Stimulated activated CD8-positive, alpha-beta memory T cell treated with anti-CD3 and anti-CD28 coated beads, Interleukin-4, amount 100 ng/mL, for 1 hour (primary cell): Measurements from ENCODE around the gene DRAP1.

Experiments
- DNase-seq, 2 donors: peaks; one replicate each; pipeline ENCODE4 v3.0.0-alpha.2; 2020; ENCODE audit warnings: low read depth in 2 of 2, low spot score in 1 of 2

Gene DRAP1, protein sequence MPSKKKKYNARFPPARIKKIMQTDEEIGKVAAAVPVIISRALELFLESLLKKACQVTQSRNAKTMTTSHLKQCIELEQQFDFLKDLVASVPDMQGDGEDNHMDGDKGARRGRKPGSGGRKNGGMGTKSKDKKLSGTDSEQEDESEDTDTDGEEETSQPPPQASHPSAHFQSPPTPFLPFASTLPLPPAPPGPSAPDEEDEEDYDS

GRCh38 chr11:65919141-65919572 lies at the start of gene DRAP1:
Gene DRAP1, plus strand, starts transcription at chr11:65919426. Its CDS starts 76 bp downstream, at chr11:65919502.
- peak; percentile 99 for DNase-seq

DNA sequence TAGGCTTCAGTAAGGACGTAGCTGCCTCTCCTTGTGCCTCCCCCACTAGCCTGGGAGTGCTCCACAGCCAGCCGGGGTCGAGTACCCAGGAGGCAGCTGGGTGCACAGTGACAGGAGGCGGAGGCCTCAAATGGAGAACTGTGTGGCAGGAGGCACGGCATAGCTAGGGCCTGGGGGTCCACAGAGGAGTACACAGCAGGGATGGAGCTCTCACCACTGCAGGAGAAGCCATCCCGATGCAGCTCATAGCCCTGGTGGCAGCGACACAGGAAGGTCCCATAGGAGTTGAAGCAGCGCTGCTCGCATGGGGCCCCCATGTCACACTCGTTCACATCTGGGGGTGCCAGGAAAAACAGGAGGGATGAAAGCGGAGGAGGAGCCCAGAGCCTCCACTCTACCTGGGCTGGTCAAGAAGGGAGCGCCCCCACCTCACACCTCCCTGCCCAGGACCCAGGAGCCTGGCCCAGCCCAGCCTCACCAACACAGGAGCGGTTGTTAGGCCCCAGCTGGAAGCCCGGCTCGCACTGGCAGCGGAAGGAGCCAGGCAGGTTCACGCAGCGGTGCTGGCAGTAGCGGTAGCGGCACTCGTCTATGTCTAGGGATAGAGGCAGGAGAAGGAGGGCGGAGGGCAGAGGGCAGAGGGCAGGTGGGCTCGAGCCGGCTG lies 49.5 kb upstream of the DRAP1 start:
- DNase-seq = no peak

DNA sequence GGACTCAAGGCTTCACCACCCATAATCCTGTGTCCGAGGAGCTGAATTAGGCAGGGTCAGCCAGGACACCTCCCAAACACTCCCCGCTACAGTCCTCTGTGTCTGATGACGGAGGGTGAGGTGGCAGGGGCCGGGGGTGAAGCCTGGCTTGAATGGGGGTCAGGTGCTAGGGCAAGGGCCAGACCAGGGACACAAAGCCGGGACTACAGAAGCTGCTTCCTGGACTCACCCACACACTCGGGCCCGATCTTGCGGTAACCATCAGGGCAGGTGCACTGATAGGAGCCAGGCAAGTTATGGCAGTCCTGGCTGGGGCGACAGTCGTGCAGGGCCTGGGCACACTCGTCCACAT lies 48.9 kb upstream of the DRAP1 start:
- no peak for DNase-seq

- DNase-seq = no peak
Observed at GRCh38 chr11:65870706-65871681, 48.2 kb upstream of the DRAP1 start.

DNA sequence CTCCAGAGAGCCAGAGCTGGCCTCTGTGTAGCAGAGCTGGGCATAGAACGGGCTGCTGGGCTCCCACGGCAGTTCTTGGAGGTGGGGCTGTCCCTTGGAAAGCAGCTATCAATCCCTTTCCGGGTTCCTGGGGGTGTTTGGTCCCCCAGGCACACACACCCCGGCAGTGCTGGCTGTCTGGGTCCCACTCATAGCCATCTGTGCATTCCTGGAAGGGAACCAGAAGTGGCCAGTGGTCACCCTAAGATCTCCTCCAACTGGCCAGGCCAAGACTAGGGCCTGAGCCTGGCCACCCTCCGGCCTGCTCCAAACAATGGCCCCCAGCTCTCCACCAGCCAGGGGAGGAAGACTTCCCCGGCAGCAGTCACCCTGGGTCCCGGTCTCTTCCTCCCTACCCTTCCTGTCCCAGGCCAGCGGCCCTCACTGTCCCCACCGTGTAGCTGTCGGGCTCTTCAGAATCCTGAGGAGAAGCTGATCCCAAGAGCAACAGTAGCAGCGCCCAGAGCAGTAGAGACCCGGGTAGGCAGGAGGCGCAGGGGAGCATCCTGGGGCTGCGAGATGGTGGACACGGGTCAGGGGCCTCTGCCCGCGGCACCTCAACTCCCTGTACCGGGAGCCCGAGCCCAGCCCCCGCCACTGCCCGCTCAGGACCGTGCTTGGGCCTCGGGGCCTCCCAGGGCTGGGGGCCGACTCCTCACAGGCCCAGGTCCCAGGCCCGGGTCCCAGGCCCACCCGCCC lies 47.2 kb upstream of the DRAP1 start:
- no peak for DNase-seq

DNA sequence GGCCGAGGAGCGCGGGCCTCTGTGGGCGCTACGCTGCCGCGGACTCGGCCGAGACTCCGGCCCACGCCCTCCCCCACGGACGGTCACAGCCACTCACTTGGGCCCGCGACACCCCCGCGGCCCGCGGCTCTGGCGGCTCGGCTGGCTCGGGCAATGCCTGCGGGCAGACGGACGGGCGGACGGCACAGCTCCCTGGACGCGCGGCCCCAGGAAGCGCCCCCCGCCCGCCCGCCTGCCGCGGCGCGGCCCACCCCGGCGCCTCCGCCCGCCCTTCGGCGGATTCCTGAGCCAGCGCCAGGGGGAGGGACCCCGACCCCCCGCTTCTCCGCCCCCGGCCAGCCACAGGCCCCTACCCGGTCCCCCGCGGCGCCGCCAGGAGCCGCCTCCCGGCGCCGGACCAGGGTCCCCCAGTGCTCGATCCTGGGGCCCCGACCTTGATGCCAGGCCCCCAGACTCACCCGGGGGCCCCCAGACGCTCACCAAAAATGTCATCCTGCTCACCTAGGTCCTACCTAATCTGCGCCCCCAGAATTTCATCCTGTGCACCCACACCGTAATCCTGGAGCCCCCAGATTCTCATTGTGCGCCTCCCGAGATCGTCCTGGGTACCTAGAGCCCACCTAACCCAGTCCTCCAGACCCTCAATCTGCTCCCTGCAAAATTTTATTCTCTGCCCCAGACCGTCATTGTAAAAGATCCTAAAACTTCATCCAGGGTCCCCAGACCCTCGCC lies 46.5 kb upstream of the DRAP1 start, which contains the start of gene EFEMP2:
Gene EFEMP2, minus strand, starts transcription at position 215 of the 732 bp plus-strand sequence. CDS start 446 bp downstream, outside the sequence.
- DNase-seq = no peak

DNA sequence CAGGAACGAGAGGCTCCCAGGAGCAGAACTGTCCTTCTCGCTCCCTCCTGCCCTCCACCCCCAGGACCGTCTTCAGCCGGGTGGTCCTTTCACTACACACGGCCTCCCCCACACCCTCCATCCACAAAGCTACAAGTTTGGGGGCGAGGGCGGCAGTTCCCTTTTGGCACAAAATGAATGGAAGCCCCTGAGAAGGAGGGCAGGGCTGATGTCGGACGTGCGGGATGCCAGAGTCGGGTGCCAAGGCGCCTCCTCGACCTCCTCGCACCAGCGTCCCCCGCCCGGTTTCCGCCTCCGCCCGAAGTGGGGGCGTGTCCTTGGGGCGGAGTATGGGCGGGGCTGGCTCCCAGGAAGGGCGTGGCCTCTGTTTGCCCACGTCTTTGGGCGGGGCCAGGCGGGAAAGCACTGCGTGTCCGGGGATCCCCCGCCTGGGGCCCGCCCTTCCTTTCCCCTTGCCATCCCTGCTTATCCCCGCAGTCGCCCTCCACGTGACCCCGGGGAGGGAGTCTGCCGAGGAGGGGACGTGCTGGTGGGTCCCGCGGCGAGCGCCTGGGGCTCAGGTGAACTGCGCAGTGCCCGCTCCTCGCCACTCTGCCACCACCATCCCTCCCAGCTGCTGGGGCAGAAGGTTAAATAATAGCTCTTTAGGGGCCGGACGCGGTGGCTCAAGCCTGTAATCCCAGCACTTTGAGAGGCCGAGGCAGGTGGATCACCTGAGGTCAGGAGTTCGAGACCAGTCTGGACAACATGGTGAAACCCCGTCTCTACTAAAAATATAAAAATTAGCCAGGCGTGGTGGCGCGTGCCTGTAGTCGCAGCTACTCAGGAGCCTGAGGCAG lies 45.7 kb upstream of the DRAP1 start:
- DNase-seq = peak; percentile 95 to 96

GRCh38 chr11:65879617-65880016 lies 39.6 kb upstream of the DRAP1 start, which contains the start of gene CTSW:
Gene CTSW, plus strand, starts transcription at chr11:65879837. Its CDS starts 18 bp downstream, at chr11:65879855.
- DNase-seq = no peak

GRCh38 chr11:65880027-65880426 lies 39.2 kb upstream of the DRAP1 start:
- DNase-seq = no peak

DNA sequence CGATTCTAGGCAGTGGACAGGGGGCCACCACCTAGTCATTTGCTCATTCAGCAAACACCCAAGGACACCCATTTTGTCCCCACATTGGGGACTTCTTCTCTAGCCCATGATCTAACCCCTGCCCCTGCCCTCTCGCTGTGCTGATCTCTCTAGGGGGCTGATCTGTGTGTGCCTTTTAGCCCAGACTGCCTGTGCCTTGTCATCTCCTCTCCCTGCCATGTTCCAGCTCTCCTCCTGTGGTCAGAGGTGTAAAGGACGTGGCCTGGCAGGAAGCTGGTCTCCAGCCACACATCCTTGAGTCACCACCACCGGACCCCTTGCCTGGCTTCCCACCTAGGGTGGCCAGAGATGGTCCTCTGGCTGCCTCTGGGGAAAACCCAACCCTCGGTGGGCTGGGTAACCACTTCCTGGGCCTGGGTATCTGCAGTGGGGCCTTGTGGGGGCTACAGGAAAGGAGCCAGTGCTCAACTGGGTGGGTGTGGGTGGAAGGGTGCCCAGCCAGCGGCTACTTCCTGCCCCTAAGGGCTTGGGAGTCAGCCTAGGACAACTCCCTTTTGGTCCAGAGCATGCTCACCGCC lies 38.3 kb upstream of the DRAP1 start:
- no peak for DNase-seq

DNA sequence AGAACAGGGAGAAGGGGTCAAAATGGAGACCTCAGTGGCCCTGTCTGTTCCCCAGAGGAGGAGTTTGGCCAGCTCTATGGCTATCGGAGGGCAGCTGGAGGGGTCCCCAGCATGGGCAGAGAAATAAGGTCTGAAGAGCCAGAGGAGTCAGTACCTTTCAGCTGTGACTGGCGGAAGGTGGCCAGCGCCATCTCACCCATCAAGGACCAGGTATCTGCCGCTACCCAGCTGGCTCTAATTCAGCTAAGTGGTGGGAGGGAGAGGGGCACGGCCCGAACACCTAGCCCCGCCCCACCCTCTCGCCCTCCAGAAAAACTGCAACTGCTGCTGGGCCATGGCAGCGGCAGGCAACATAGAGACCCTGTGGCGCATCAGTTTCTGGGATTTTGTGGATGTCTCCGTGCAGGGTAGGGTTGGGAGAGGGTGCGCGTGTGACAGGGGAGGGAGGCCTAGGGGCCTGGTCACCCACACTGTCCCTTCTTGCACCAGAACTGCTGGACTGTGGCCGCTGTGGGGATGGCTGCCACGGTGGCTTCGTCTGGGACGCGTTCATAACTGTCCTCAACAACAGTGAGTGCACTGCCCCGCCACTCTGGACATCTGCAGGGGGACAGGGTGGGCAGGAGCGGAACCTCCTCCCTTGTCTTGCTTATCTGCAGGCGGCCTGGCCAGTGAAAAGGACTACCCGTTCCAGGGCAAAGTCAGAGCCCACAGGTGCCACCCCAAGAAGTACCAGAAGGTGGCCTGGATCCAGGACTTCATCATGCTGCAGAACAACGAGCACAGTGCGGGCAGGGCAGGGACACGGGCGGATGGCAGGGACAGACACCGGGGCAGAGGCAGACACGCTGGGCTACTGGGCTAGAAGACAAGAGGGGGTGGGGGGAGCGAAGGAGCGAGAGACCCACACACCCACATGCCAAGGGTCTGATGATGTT lies 36.8 kb upstream of the DRAP1 start:
- DNase-seq = no peak

DNA sequence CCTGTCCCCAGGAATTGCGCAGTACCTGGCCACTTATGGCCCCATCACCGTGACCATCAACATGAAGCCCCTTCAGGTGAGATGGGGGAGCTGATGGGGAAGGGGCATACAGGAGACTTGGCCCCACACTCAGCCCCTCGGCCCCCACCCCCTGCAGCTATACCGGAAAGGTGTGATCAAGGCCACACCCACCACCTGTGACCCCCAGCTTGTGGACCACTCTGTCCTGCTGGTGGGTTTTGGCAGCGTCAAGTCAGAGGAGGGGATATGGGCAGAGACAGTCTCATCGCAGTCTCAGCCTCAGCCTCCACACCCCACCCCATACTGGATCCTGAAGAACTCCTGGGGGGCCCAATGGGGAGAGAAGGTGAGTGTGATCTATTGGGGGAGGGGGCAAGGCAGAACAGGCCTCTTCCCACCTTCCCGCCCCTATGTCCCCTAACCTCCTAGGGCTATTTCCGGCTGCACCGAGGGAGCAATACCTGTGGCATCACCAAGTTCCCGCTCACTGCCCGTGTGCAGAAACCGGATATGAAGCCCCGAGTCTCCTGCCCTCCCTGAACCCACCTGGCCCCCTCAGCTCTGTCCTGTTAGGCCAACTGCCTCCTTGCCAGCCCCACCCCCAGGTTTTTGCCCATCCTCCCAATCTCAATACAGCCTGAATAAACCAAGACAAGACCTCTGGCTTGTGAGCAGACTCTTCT lies 36.0 kb upstream of the DRAP1 start:
- DNase-seq = no peak

DNA sequence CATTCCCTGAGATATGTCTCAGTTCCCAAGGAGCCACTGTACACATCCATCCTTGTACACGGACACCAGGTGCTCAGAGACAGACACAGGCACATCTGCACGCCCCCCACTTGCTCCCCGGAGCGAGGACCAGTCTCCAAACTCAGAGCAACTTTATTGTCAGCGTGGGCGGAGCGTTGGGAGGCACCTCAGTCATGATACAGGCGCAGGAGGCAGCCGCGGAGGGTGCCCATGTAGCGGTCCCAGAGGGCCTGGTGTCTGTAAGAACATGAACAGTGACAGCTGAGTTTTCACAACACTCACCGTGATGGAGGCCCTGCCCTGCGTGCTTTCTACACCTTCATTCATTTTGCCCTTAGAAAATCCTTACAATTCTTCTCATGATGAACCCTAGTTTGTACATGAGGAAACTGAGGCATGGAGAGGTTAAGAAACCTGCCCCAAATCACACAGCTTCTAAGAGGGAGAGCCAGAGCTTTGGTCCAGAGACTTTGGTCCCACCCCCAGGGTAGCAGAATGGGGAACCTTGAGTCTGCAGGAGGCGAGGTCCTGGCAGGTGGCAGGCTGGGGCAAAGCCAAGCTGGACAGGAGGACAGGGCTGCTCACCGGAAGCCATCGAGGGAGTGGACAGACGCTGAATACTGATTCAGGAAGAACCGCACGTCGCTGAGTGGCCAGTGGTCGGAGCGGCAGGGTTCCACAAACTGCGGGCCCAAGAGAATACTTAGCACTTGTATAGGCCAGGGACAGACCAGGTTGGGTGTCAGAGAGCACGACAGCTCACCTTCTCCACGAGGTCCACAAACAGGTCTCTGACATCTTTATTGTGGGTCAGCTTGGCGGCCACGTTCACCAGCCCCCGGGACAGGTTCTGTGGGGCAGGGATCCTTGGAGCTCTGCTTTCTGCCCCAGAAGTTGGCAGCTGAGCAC lies 35.2 kb upstream of the DRAP1 start:
- no peak for DNase-seq

- DNase-seq = peak; percentile 45 to 65
Observed at GRCh38 chr11:65884716-65885092, 34.5 kb upstream of the DRAP1 start.

DNA sequence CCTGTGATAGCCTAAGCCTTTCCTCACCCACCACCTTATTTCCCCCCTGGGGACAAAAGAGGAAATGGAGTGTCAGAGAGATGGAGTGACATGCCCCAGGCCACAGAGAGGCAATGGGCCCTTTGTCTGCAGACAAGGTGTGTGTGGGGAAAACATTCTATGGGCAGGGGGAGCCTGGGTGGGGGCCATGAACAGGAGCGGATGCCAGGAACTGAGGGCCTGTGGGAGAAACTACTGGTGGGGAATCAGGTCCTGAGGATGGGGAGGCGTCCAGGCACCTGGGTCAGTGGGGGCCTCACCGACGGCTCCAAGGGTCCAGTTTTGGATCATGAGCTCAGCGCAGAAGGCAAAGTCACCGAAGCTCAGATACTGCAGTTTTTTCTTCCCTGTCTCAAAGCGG lies 34.0 kb upstream of the DRAP1 start:
- DNase-seq = no peak

DNA sequence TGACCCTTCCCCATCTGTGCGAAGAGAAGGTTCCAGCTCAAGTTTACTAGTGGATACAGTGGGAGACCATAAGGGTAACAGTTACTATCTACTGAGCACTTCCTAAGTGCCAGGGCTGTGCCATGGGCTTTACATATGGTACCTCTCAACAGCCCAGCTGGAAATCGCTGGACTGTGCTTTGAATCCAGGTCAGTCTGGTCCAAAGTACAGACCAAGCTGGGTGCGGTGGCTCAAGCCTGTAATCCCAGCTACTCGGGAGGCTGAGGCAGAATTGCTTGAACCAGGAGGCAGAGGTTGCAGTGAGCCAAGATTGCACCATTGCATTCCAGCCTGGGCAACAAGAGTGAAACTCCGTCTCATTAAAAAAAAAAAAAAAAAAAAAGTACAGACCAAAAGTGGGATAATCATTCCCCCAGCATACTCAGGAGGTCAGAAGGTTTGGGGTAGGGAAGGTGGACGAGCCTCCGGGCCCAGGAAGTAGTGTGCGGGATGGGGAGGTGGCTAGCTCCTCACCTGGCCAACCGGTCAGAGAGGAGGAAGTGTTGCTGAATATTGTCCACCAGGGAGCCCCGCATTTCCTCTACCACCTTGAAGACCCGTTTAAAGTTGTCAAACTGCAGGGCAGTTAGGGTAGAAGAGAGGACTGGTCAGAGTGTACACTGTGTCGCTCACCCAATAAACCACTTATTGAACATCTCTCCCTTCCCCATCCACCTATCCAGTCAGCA lies 33.3 kb upstream of the DRAP1 start:
- DNase-seq = no peak
